Measurements from ENCODE around the gene NCR1. TPM values are rescaled to one million over a fixed set of nuclear protein-coding genes. Genes with fewer than 3 reads are reported as not detected.
"Not testable (repeated sequence)": the region's sequence is repeated elsewhere in the genome, so short reads cannot be mapped to it uniquely, and the experiment has no call there.

Gene NCR1
- total RNA-seq, 1 experiment from 2014 or later: not detected

DNA sequence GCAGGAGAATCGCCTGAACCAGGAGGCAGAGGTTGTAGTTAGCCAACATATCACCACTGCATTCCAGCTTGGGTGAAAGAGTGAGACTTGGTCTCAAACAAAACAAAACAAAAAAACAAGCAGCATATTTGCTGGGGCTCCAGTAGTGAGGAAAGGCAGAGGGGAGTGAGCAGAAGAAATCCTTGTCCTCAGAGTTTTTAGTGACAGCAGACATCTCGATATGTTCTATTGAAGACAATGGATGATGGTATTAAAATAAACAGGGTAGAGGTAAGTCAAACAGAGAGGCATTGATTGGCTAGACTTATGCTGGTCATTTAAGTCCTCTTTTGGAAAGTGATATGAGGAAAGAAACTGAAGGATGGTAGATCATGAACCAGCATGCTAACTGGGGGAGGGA lies 22.4 kb downstream of the NCR1 start:
- ChIA-PET CTCF (no interaction called here), POLR2A (ENCODE audit: unreplicated experiment) (interaction anchor here (0.6 kb wide), 1 partner anchor 218 kb away, joined by 4 read pairs; no protein-coding TSS in a partner anchor)
- Histone ChIP-seq H3K4me2 (no peak overlapping the region), H4K20me1 (ENCODE audit: insufficient read depth) (no peaks in the 10 kb centered on the region), H3K36me3 (ENCODE audit: low read depth) (no peaks in the 10 kb centered on the region), H3K4me1 (replicated peaks; ENCODE audit: insufficient read depth) (no peaks in the 10 kb centered on the region), H3K79me2 (ENCODE audit: low read depth) (no peaks in the 10 kb centered on the region), H3F3A (ENCODE audit: insufficient read depth, low read depth) (no peaks in the 10 kb centered on the region), H3K9me2 (ENCODE audit: insufficient read depth) (no peaks in the 10 kb centered on the region), H3K27ac (no peak overlapping the region), H2AFZ (no peak overlapping the region), H3K27me3 (ENCODE audit: insufficient read depth, low read depth) (peaks cover 14% of the 10 kb centered on the region; the same call in 1 of the 2 replicates), H3K9me3 (ENCODE audit: insufficient read depth, low read depth) (peaks cover 23% of the 10 kb centered on the region), H3K4me3 (no peak overlapping the region)
- DNase-seq: no peak
- intact Hi-C loops (cut with micrococcal nuclease; ENCODE audit: unreplicated experiment): no loop called here
- TF ChIP-seq, protein P1, sequence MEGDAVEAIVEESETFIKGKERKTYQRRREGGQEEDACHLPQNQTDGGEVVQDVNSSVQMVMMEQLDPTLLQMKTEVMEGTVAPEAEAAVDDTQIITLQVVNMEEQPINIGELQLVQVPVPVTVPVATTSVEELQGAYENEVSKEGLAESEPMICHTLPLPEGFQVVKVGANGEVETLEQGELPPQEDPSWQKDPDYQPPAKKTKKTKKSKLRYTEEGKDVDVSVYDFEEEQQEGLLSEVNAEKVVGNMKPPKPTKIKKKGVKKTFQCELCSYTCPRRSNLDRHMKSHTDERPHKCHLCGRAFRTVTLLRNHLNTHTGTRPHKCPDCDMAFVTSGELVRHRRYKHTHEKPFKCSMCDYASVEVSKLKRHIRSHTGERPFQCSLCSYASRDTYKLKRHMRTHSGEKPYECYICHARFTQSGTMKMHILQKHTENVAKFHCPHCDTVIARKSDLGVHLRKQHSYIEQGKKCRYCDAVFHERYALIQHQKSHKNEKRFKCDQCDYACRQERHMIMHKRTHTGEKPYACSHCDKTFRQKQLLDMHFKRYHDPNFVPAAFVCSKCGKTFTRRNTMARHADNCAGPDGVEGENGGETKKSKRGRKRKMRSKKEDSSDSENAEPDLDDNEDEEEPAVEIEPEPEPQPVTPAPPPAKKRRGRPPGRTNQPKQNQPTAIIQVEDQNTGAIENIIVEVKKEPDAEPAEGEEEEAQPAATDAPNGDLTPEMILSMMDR (conservative IDR thresholded peaks at IDR 0.05): no peak
- no peak for TF ChIP-seq EZH2 (IDR thresholded peaks at IDR 0.05; ENCODE audit: low read depth)
- no TSS peak for BruUV-seq (replicated peaks)

DNA sequence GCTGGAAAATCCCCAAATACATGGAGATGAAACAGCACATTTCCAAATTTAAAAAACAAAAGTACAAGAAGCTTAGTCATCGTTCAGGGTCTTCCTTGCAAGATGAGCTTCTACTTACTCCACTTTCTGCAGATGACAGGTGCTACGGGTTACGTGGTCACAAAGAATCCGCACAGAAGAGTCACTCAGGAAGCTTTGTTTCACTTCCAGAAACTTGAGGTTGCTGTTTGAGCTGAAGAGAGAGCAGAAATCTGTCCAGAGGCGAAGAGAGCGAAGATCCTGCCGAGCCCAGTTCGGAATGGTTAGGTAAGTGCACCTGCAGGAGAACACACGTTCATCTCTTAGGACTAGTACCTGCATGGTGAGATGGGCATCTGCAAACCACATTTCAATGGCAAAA lies 32.0 kb downstream of the NCR1 start:
- peaks cover 29% of the 10 kb centered on the region; the same call in 1 of the 2 replicates for H3K27me3 ChIP-seq (ENCODE audit: insufficient read depth, low read depth)
- CTCF ChIA-PET: no interaction called here

DNA sequence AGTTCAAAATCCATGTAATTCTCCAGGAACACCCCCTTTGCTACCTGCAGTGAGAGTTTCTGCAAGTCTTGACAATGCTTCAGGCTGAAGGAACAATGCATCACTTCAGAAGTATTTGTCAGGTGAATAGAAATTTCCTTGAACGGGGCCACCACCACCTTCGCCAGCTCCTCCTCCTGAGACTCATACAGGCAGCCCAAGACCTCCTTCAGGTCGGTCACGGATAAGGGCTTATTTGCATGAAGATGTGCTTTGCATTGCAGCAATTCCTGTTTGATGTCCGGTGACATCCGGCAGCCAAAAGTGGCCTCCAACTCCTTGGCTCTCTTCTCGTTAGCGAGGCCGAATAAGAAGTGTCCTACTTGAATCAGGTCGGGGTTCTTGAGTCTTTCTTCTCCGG lies 33.0 kb downstream of the NCR1 start:
- no peaks in the 10 kb centered on the region for H4K20me1 ChIP-seq (ENCODE audit: insufficient read depth)
- H2AFZ ChIP-seq: no peak overlapping the region
- no peak for DNase-seq
- ChIA-PET POLR2A (ENCODE audit: unreplicated experiment) (no interaction called here), CTCF (no interaction called here)
- H3K4me3 ChIP-seq: no peak overlapping the region
- TF ChIP-seq, protein P1 (conservative IDR thresholded peaks at IDR 0.05): no peak
- TF ChIP-seq EZH2 (IDR thresholded peaks at IDR 0.05; ENCODE audit: low read depth): no peak
- H3K9me3 ChIP-seq (ENCODE audit: insufficient read depth, low read depth): no peaks in the 10 kb centered on the region
- peaks cover 25% of the 10 kb centered on the region; the same call in 1 of the 2 replicates for H3K27me3 ChIP-seq (ENCODE audit: insufficient read depth, low read depth)
- no peaks in the 10 kb centered on the region for H3K36me3 ChIP-seq (ENCODE audit: low read depth)
- H3K4me2 ChIP-seq: no peak overlapping the region
- intact Hi-C loops (cut with micrococcal nuclease; ENCODE audit: unreplicated experiment): no loop called here
- no peaks in the 10 kb centered on the region for H3K4me1 ChIP-seq (replicated peaks; ENCODE audit: insufficient read depth)
- H3K9me2 ChIP-seq (ENCODE audit: insufficient read depth): no peaks in the 10 kb centered on the region
- no peak overlapping the region for H3K27ac ChIP-seq
- no peaks in the 10 kb centered on the region for H3F3A ChIP-seq (ENCODE audit: insufficient read depth, low read depth)
- BruUV-seq (replicated peaks): no TSS peak
- H3K79me2 ChIP-seq (ENCODE audit: low read depth): no peaks in the 10 kb centered on the region

More for the DNA sequence above, 32.0 kb downstream of the NCR1 start:
- intact Hi-C loops (cut with micrococcal nuclease; ENCODE audit: unreplicated experiment): no loop called here
- no peaks in the 10 kb centered on the region for H3K4me1 ChIP-seq (replicated peaks; ENCODE audit: insufficient read depth)
- TF ChIP-seq, protein P1 (conservative IDR thresholded peaks at IDR 0.05): no peak
- no peak for TF ChIP-seq EZH2 (IDR thresholded peaks at IDR 0.05; ENCODE audit: low read depth)
- H2AFZ ChIP-seq: no peak overlapping the region
- H3K36me3 ChIP-seq (ENCODE audit: low read depth): no peaks in the 10 kb centered on the region
- H3K4me2 ChIP-seq: no peak overlapping the region
- no peaks in the 10 kb centered on the region for H3K9me3 ChIP-seq (ENCODE audit: insufficient read depth, low read depth)
- POLR2A ChIA-PET (ENCODE audit: unreplicated experiment): no interaction called here
- no peaks in the 10 kb centered on the region for H3K9me2 ChIP-seq (ENCODE audit: insufficient read depth)
- no peak overlapping the region for H3K4me3 ChIP-seq
- no peaks in the 10 kb centered on the region for H4K20me1 ChIP-seq (ENCODE audit: insufficient read depth)
- no peaks in the 10 kb centered on the region for H3F3A ChIP-seq (ENCODE audit: insufficient read depth, low read depth)
- DNase-seq: no peak
- no peak overlapping the region for H3K27ac ChIP-seq
- BruUV-seq (replicated peaks): no TSS peak
- H3K79me2 ChIP-seq (ENCODE audit: low read depth): no peaks in the 10 kb centered on the region

DNA sequence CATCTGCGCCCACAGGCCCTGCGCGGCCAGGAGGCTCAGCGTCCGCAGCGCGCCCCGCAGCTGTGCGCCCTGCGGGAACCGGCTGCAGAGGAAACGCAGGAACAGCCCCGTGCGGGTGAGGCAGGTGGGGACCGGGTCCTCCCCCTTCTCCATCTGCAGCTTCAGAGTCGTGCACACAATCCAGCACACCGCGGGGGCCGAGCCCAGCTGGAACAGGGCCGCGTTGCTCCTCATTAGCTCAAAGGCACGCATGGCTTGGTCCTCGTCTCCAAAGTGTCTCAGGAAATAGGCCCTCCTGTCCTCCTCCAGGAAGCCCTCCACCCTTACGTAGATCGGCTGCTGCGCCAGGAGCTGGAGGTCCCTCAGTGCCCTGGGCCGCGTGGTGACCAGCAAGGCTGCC lies 33.6 kb downstream of the NCR1 start:
- CTCF ChIA-PET; BruUV-seq (replicated peaks): not testable (repeated sequence)

DNA sequence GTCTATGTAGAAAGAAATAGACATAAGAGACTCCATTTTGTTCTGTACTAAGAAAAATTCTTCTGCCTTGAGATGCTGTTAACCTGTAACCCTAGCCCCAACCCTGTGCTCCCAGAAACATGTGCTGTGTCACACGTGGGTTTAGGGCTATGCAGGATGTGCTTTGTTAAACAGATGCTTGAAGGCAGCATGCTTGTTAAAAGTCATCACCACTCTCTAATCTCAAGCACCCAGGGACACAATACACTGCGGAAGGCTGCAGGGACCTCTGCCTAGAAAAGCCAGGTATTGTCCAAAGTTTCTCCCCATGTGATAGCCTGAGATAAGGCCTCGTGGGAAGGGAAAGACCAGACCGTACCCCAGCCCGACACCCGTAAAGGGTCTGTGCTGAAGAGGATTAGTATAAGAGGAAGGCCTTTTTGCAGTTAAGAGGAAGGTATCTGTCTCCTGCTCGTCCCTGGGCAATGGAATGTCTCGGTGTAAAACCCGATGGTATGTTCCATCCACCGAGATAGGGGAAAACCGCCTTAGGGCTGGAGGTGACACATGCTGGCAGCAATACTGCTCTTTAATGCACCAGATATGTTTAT lies 37.9 kb downstream of the NCR1 start:
- H3K27me3 ChIP-seq (ENCODE audit: insufficient read depth, low read depth); POLR2A ChIA-PET (ENCODE audit: unreplicated experiment); BruUV-seq (replicated peaks); H3K4me1 ChIP-seq (replicated peaks; ENCODE audit: insufficient read depth); H3K4me2 ChIP-seq; H3K27ac ChIP-seq; H3K9me2 ChIP-seq (ENCODE audit: insufficient read depth); H3F3A ChIP-seq (ENCODE audit: insufficient read depth, low read depth); H3K9me3 ChIP-seq (ENCODE audit: insufficient read depth, low read depth); H3K36me3 ChIP-seq (ENCODE audit: low read depth); H2AFZ ChIP-seq; H3K79me2 ChIP-seq (ENCODE audit: low read depth); H3K4me3 ChIP-seq; CTCF ChIA-PET; intact Hi-C loops (cut with micrococcal nuclease; ENCODE audit: unreplicated experiment); H4K20me1 ChIP-seq (ENCODE audit: insufficient read depth): not testable (repeated sequence)
- peak in 1 of 2 experiments; percentile 30 for DNase-seq

More for the DNA sequence above, 33.6 kb downstream of the NCR1 start:
- H3K4me1 ChIP-seq (replicated peaks; ENCODE audit: insufficient read depth); H3K4me2 ChIP-seq; H3K9me3 ChIP-seq (ENCODE audit: insufficient read depth, low read depth); H3K79me2 ChIP-seq (ENCODE audit: low read depth); H3K9me2 ChIP-seq (ENCODE audit: insufficient read depth); H3K27ac ChIP-seq; DNase-seq; H3K36me3 ChIP-seq (ENCODE audit: low read depth); H2AFZ ChIP-seq; H3K4me3 ChIP-seq; H4K20me1 ChIP-seq (ENCODE audit: insufficient read depth); POLR2A ChIA-PET (ENCODE audit: unreplicated experiment); H3F3A ChIP-seq (ENCODE audit: insufficient read depth, low read depth); intact Hi-C loops (cut with micrococcal nuclease; ENCODE audit: unreplicated experiment): not testable (repeated sequence)
- peaks cover 25% of the 10 kb centered on the region; the same call in 1 of the 2 replicates for H3K27me3 ChIP-seq (ENCODE audit: insufficient read depth, low read depth)

All from PC-9 (cell line).